Stimulated activated CD4-positive, alpha-beta T cell treated with anti-CD3 and anti-CD28 coated beads, Interleukin-2, amount 100 ng/mL, for 24 hours (primary cell): ENCODE data around the gene PTGFR.

Experiments
- DNase-seq, 2 donors: peaks; one replicate each; pipeline ENCODE4 v3.0.0-alpha.2; 2020

The PTGFR gene

DNA sequence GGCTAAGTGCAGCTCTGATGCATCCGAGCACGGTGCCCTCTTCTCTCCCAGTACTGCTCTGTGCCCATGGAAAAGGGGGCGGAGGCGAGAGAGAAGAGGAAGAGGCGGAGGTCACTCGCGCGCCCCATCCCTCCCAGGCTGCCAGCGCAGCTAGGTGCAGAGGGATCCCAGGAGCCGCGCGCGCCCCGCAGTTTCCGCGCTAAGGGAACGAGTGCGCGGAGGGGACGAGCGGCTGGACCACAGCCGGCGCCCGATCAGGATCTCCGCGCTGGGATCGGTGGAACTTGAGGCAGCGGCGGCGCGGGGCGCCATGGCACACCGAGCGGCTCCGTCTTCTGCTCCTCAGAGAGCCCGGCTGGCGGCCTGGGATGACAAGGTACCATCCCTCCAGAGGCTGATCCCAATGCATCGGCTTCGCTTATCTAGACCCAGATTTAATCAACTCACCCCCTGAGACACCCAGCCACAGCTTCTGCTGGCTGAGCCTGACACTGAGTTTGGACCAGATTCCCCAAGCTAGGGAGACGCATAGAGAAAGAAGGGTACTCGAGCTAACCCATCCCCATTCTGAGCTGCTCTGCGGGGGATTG, at the start of gene PTGFR:
TSS of gene PTGFR (plus strand) at position 114 of the 590 bp plus-strand sequence. CDS start 1,770 bp downstream, outside the sequence.
- no peak for DNase-seq

DNA sequence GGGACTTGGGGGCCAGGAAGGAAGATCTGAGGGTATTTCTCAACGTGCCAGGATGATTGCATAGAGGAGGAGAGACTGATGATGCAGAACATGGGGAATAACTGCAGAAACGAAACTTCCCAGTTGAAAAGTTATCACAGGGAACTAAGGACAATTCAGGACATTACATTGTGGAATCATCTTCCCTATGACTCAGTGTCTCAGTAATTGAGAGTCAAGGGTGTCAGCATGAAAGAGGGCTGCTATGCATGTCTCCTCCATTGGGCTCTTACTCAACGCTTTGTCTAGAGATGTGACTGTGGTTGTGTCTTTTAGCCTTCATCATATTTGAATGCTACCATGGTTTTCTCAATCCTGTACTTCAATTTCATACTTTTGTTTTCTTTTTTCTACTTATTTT, 48.9 kb upstream of the PTGFR start:
- no peak for DNase-seq

DNA sequence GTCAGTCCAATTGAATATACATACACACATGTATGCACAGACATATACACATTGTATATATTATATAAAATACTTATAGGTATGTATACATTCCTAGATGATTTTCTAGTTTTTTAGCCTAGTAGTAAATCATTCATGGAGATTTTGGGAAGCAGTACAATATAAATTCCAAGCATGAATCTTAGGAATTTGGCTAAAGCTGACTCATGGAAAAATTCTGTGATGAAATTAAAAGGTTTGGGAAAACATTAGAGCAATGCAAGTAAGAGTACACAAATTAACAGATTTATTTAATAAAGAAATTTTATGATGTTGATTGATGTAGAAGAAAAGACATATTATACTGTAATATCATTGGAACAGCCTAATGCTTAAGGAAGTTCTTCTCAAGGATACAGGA, 43.7 kb upstream of the PTGFR start:
- no peak for DNase-seq

GRCh38 chr1:78464449-78464891, 26.3 kb upstream of the PTGFR start:
- DNase-seq: no peak

DNA sequence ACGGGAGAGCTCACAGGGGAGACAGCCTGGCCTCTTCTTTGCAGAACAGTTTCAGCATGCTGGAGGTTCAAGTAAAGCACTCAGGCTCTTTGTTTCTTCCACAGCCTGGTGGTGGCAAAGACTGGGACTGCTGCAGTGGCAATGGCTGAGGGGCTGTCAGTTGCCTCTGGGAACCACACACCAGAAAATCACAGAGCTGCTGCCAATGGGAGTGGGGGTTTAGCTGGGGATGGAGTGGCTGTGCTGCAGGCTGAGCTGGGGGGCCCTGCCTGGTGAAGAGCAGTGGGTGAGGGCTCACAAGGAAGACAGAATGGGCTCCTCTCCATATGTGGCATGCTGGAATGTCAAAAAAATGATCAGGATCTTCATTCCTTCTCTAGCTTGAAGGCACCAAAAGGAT, 25.6 kb upstream of the PTGFR start:
- DNase-seq: no peak

- DNase-seq: no peak
Observed at GRCh38 chr1:78468521-78468920, 22.3 kb upstream of the PTGFR start.

- DNase-seq: no peak
Observed at GRCh38 chr1:78469576-78469975, 21.2 kb upstream of the PTGFR start.

- DNase-seq: no peak
Observed at GRCh38 chr1:78471890-78472620, 18.7 kb upstream of the PTGFR start.

- DNase-seq: no peak
Observed at GRCh38 chr1:78472851-78473496, 17.8 kb upstream of the PTGFR start.

GRCh38 chr1:78474092-78474491, 16.7 kb upstream of the PTGFR start:
- DNase-seq: no peak

- no peak for DNase-seq
Observed at GRCh38 chr1:78475888-78476610, 14.7 kb upstream of the PTGFR start.

- no peak for DNase-seq
Observed at GRCh38 chr1:78483903-78484302, 6.9 kb upstream of the PTGFR start.

- DNase-seq: no peak
Observed at GRCh38 chr1:78491451-78492071, 787 bp downstream of the PTGFR start.

- no peak for DNase-seq
Observed at GRCh38 chr1:78492386-78492950, 1.7 kb downstream of the PTGFR start.

DNA sequence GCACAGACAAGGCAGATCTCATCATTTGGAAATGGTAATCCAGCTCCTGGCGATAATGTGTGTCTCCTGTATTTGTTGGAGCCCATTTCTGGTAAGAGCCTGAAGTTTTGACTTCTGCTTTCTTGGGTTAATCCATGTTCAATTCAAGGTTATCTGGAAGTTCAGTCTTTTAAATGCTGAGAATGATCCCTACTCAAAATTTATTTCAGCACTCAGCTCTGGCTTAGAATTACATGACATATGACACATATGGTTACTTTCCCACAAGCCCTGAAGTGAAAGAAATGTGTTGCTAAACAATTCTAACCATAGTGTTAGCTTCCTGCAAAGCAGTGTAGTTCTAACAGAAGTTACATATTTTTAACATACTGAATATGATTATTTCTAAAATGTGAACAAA, 2.7 kb downstream of the PTGFR start:
- no peak for DNase-seq

- DNase-seq: no peak
Observed at GRCh38 chr1:78497201-78497600, 6.4 kb downstream of the PTGFR start.

- no peak for DNase-seq
Observed at GRCh38 chr1:78500529-78500928, 9.8 kb downstream of the PTGFR start.

GRCh38 chr1:78501203-78501602, 10.4 kb downstream of the PTGFR start:
- DNase-seq: no peak

DNA sequence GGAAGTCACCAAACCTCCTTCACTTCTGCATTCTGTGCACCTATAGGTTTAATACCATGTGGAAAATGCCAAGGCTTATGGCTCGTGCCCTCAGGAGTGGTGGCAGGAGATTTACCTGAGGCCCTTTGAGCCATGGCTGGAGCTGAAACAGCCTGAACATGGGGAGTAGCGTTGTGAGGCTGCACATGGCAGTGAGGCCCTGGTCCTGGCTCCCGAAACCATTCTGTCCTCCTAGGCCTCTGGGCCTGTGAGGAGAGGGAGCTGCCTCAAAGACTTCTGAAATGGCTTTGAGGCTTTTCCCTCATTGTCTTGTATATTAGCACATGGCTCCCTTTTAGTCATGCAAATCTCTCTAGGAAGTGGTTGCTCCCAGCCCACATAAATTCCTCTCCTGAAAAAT, 20.6 kb downstream of the PTGFR start:
- DNase-seq: no peak

GRCh38 chr1:78516716-78517115, 25.9 kb downstream of the PTGFR start:
- no peak for DNase-seq

DNA sequence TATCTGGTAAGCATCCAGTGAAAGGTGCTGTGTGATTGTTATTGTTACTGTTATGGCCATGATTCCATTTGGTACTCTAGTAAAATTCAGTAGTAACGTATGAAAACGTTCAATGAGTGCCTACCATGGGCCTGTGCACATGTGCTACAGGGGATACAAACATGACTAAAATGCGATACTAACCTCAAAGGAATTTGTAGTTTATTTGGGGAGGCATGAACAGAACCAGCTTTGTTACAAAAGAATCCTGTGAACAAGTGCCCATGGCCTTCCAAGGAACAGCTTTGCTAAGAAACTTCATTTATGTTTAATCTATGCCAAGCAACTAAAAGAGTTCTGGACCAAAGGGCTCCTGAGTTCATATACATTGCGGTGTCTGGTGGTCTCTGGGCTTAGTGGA, 28.7 kb downstream of the PTGFR start:
- no peak for DNase-seq

- no peak for DNase-seq
Observed at GRCh38 chr1:78520216-78520615, 29.4 kb downstream of the PTGFR start.

DNA sequence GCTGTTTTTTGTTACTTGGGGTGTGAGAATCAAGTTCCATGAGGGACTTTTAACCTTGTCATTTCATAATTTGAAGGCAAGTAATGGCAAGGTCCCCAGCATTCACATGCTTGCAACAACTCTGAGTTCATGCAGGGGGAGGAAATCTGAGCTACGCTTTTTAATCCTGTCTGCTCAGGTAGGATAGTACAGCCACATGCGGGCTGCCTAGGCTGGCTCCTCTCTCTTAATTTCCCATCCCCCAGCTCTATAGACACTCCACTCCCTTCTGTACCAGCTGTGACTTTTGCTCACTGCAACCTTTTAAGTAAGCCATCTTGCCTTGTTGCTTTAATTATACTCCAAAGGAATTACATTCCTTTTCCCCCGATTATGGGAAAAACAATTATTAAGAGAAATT, 30.1 kb downstream of the PTGFR start:
- DNase-seq: no peak
